SK-N-SH treated with all-trans-retinoic acid at 6 μM for 48 hours (cell line): Measurements from ENCODE around the gene MACF1.

Experiments used
- ARNTL ChIP-seq: fragments of 450-650 bp; formaldehyde crosslinking; IDR thresholded peaks from 2 replicates; pipeline ENCODE4 v1.5.0; 2020; ENCODE audit warnings: low read depth, mild to moderate bottlenecking, moderate library complexity, borderline replicate concordance
- OSR1 ChIP-seq: fragments of 250-450 bp; sonication (Bioruptor Pico); IDR thresholded peaks from 2 replicates; pipeline ENCODE4 v1.8.0; 2022; ENCODE audit warnings: moderate library complexity, mild to moderate bottlenecking, inconsistent platforms
- PPARA ChIP-seq: fragments of 250-450 bp; sonication (Bioruptor Pico); IDR thresholded peaks from 2 replicates; pipeline ENCODE4 v1.5.0; 2020; ENCODE audit warnings: mild to moderate bottlenecking, borderline replicate concordance

DNA sequence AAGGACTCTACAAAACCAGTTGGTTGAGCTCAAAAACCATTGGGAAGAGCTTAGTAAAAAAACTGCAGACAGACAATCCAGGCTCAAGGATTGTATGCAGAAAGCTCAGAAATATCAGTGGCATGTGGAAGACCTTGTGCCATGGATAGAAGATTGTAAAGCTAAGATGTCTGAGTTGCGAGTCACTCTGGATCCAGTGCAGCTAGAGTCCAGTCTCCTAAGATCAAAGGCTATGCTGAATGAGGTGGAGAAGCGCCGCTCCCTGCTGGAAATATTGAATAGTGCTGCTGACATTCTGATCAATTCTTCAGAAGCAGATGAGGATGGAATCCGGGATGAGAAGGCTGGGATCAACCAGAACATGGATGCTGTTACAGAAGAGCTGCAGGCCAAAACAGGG lies 183.0 kb downstream of the MACF1 start:
- TF ChIP-seq OSR1 (CRISPR knock-in tag) (no peak), ARNTL (CRISPR knock-in tag) (no peak), PPARA (CRISPR knock-in tag) (no peak)
